Neural cell (in vitro differentiated cells): Measurements from ENCODE around the gene RASGRP3. TPM values are rescaled to one million over a fixed set of nuclear protein-coding genes. Genes with fewer than 3 reads are reported as not detected.

Source experiments
- H2AFZ ChIP-seq: fragments of 200-600, 300-800 bp; sonication (generic), shearing (Covaris generic); 2 replicates; pipeline ENCODE4 v1.6.0; 2014; ENCODE audit warnings: low read depth, mild to moderate bottlenecking, antibody characterized with exemption, low read length, moderate library complexity
- H3F3A ChIP-seq: fragments of 200-600 bp; shearing (Covaris generic); 2 replicates; pipeline ENCODE4 v1.6.1; 2016; ENCODE audit warnings: mild to moderate bottlenecking, moderate library complexity, mixed read lengths, antibody characterized with exemption, low read length; ENCODE audit not compliant: insufficient read depth, poor library complexity, severe bottlenecking
- H3K27ac ChIP-seq: fragments of 200-600, 300-800 bp; sonication (generic), shearing (Covaris generic); 2 replicates; pipeline ENCODE4 v1.5.1; 2014; ENCODE audit warnings: mild to moderate bottlenecking, low read length, moderate library complexity
- H3K27me3 ChIP-seq: fragments of 300-800, 200-600 bp; sonication (generic), shearing (Covaris generic); 2 replicates; pipeline ENCODE4 v1.6.0; 2014; ENCODE audit warnings: mild to moderate bottlenecking, low read depth, low read length, moderate library complexity; ENCODE audit not compliant: insufficient read depth
- H3K36me3 ChIP-seq: fragments of 300-800, 200-600 bp; sonication (generic), shearing (Covaris generic); 2 replicates; pipeline ENCODE4 v1.5.1; 2014; ENCODE audit warnings: mild to moderate bottlenecking, antibody characterized with exemption, low read length, moderate library complexity; ENCODE audit not compliant: insufficient read depth
- H3K4me2 ChIP-seq: fragments of 300-800, 200-600 bp; sonication (generic), shearing (Covaris generic); 2 replicates; pipeline ENCODE4 v1.6.0; 2014; ENCODE audit warnings: mild to moderate bottlenecking, low read length
- H3K4me3 ChIP-seq: fragments of 300-800, 200-600 bp; sonication (generic), shearing (Covaris generic); 2 replicates; pipeline ENCODE4 v1.5.1; 2014; ENCODE audit warnings: mild to moderate bottlenecking, low read length, moderate library complexity
- H3K79me2 ChIP-seq: fragments of 200-600 bp; shearing (Covaris generic); replicated peaks from 2 replicates; pipeline ENCODE4 v1.6.0; 2014; ENCODE audit warnings: mild to moderate bottlenecking, low read length, moderate library complexity; ENCODE audit not compliant: insufficient read depth
- H3K9ac ChIP-seq: fragments of 300-800, 200-600 bp; sonication (generic), shearing (Covaris generic); 2 replicates; pipeline ENCODE4 v1.6.1; 2016; ENCODE audit warnings: mild to moderate bottlenecking, low read length, mixed read lengths
- H3K9me2 ChIP-seq: fragments of 200-600 bp; shearing (Covaris generic); 2 replicates; pipeline ENCODE4 v1.6.1; 2016; ENCODE audit warnings: mild to moderate bottlenecking, low read length, mixed read lengths; ENCODE audit not compliant: insufficient read depth
- H3K9me3 ChIP-seq: fragments of 200-600, 300-800 bp; sonication (generic), shearing (Covaris generic); 2 replicates; pipeline ENCODE4 v1.6.1; 2016; ENCODE audit warnings: mild to moderate bottlenecking, mixed run types, low read length, moderate library complexity, mixed read lengths
- H4K20me1 ChIP-seq: fragments of 200-600 bp; shearing (Covaris generic); 2 replicates; pipeline ENCODE4 v1.6.1; 2016; ENCODE audit warnings: mild to moderate bottlenecking, mixed run types; ENCODE audit not compliant: insufficient read depth
- EP300 ChIP-seq: fragments of 450-650 bp; conservative IDR thresholded peaks from 2 replicates; pipeline ENCODE4 v1.6.1; 2014; ENCODE audit warnings: antibody characterized with exemption, mild to moderate bottlenecking, moderate library complexity; ENCODE audit not compliant: poor library complexity, severe bottlenecking
- EZH2 ChIP-seq: fragments of 200-600, 300-800 bp; shearing (Covaris generic), sonication (generic); IDR thresholded peaks from 2 replicates; pipeline ENCODE4 v1.6.1; 2014; ENCODE audit warnings: antibody characterized with exemption, low read length, borderline replicate concordance, mild to moderate bottlenecking; ENCODE audit not compliant: insufficient read depth, poor library complexity, severe bottlenecking
- MXI1 ChIP-seq: fragments of 450-650 bp; conservative IDR thresholded peaks from 2 replicates; pipeline ENCODE4 v1.6.1; 2014; ENCODE audit warnings: antibody characterized with exemption, mild to moderate bottlenecking; ENCODE audit not compliant: poor library complexity, severe bottlenecking
- POLR2AphosphoS5 ChIP-seq: IDR thresholded peaks from 2 replicates; pipeline ENCODE4 v1.6.1; 2012
- RAD21 ChIP-seq: fragments of 450-650 bp; conservative IDR thresholded peaks from 2 replicates; pipeline ENCODE4 v1.6.1; 2014; ENCODE audit warnings: antibody characterized with exemption, mild to moderate bottlenecking, moderate library complexity
- SMC3 ChIP-seq: fragments of 450-650 bp; conservative IDR thresholded peaks from 2 replicates; pipeline ENCODE4 v1.6.1; 2014; ENCODE audit warnings: antibody characterized with exemption, mild to moderate bottlenecking, moderate library complexity; ENCODE audit not compliant: poor library complexity
- TAF1 ChIP-seq: IDR thresholded peaks from 2 replicates; pipeline ENCODE4 v1.6.1; 2012; ENCODE audit warnings: low read depth
- polyA plus RNA-seq: library from polyadenylated mRNA; depleted of rRNA; stranded (reverse); fragments of >200 nt; gene quantifications from 2 replicates; pipeline ENCODE4 v1.2.3, GENCODE V29; 2014
- TF ChIP-seq, protein P1 (sequence below): IDR thresholded peaks from 2 replicates; pipeline ENCODE4 v1.6.1; 2012; ENCODE audit warnings: borderline replicate concordance
- TF ChIP-seq, protein P2 (sequence below): fragments of 450-650 bp; IDR thresholded peaks from 2 replicates; pipeline ENCODE4 v1.5.1; 2014; ENCODE audit warnings: antibody characterized with exemption, mild to moderate bottlenecking, moderate library complexity; ENCODE audit not compliant: poor library complexity, severe bottlenecking

The RASGRP3 gene
- polyA plus RNA-seq, 1 donor from 2014 or later: 25.3 TPM

DNA sequence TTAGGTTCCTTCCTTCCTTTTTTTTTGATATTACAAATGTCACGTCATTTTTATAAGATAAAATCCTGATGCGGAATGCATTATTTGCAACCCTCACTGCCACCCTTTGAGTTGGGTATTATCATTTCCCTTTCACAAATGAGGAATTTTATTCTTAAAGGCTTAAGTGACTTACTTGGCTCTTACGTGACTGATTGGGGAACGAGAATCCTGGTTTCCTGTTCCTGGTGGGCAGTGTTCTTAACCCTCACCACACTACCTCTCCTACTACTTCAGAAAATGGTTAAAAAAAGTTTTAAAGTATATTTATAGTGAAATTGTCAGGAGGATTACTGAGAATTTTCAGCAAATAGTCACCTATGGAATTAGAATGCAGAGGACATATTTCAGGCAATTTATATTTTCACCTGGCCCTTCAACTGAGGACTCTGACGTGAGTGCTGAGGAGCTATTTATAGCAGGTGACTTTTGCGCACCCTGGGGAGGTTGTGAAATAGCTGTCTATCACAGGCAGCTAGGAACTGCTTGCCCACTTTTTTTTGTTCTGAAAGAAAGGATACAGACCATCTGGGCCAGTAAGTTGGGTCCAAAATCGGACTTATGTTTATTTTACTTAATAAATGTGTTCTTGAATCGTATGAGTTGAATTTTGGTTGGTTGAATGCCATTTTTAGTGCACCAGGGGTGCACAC lies 18.7 kb upstream of the RASGRP3 start:
- Histone ChIP-seq H2AFZ (no peak overlapping the region), H3K9me2 (no peaks in the 10 kb centered on the region), H3K27me3 (no peaks in the 10 kb centered on the region), H3K79me2 (no peaks in the 10 kb centered on the region), H3K9me3 (peaks cover 1% of the 10 kb centered on the region), H3K4me2 (peak overlapping the region; percentile 44), H3F3A (no peaks in the 10 kb centered on the region), H4K20me1 (no peaks in the 10 kb centered on the region), H3K36me3 (no peaks in the 10 kb centered on the region), H3K9ac (peak overlapping the region; percentile 47), H3K27ac (peak overlapping the region; percentile 88), H3K4me3 (peak overlapping the region; percentile 47)
- TF ChIP-seq TAF1 (no peak), MXI1 (no peak), POLR2AphosphoS5 (peak; percentile 48), SMC3 (no peak), EZH2 (no peak), RAD21 (no peak), EP300 (peak; percentile 75)
- TF ChIP-seq, protein P1, sequence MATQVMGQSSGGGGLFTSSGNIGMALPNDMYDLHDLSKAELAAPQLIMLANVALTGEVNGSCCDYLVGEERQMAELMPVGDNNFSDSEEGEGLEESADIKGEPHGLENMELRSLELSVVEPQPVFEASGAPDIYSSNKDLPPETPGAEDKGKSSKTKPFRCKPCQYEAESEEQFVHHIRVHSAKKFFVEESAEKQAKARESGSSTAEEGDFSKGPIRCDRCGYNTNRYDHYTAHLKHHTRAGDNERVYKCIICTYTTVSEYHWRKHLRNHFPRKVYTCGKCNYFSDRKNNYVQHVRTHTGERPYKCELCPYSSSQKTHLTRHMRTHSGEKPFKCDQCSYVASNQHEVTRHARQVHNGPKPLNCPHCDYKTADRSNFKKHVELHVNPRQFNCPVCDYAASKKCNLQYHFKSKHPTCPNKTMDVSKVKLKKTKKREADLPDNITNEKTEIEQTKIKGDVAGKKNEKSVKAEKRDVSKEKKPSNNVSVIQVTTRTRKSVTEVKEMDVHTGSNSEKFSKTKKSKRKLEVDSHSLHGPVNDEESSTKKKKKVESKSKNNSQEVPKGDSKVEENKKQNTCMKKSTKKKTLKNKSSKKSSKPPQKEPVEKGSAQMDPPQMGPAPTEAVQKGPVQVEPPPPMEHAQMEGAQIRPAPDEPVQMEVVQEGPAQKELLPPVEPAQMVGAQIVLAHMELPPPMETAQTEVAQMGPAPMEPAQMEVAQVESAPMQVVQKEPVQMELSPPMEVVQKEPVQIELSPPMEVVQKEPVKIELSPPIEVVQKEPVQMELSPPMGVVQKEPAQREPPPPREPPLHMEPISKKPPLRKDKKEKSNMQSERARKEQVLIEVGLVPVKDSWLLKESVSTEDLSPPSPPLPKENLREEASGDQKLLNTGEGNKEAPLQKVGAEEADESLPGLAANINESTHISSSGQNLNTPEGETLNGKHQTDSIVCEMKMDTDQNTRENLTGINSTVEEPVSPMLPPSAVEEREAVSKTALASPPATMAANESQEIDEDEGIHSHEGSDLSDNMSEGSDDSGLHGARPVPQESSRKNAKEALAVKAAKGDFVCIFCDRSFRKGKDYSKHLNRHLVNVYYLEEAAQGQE: peak; percentile 40
- TF ChIP-seq, protein P2, sequence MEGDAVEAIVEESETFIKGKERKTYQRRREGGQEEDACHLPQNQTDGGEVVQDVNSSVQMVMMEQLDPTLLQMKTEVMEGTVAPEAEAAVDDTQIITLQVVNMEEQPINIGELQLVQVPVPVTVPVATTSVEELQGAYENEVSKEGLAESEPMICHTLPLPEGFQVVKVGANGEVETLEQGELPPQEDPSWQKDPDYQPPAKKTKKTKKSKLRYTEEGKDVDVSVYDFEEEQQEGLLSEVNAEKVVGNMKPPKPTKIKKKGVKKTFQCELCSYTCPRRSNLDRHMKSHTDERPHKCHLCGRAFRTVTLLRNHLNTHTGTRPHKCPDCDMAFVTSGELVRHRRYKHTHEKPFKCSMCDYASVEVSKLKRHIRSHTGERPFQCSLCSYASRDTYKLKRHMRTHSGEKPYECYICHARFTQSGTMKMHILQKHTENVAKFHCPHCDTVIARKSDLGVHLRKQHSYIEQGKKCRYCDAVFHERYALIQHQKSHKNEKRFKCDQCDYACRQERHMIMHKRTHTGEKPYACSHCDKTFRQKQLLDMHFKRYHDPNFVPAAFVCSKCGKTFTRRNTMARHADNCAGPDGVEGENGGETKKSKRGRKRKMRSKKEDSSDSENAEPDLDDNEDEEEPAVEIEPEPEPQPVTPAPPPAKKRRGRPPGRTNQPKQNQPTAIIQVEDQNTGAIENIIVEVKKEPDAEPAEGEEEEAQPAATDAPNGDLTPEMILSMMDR: no peak

DNA sequence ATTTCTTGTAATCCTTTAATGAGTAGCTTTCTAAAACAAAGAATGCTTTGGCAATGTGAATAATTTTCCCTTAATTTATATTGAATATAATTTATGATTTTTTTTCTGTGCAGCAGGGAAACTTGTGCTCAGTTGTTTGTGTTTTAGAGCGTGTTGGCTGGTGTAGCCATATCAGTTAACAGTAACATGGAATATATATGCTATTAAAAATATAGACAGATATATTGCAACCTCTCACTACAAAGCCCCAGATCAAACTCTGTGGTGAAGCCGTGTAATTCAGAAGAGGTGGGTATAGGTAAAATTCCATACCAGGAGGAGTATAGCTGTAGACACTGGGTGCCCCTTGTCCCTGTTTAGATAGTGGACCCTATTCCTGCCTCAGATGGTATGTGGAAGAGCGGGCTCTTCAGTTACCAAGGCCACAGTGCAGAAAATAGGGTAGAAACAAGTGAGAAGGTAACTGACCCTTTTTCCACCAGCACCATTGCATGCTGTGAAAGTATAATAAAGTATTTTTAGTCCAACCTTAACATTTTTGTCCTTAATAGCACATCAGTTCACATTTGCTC lies 18.1 kb upstream of the RASGRP3 start:
- Histone ChIP-seq H2AFZ (peak overlapping the region; percentile 15), H3K9me2 (no peaks in the 10 kb centered on the region), H3K4me3 (peak overlapping the region; percentile 47), H3K27me3 (no peaks in the 10 kb centered on the region), H3K27ac (peak overlapping the region; percentile 88), H3K9me3 (no peaks in the 10 kb centered on the region), H3K36me3 (no peaks in the 10 kb centered on the region), H3K79me2 (no peaks in the 10 kb centered on the region), H3K9ac (peak overlapping the region; percentile 47), H3F3A (no peaks in the 10 kb centered on the region), H4K20me1 (no peaks in the 10 kb centered on the region), H3K4me2 (peak overlapping the region; percentile 44)
- TF ChIP-seq RAD21 (no peak), TAF1 (no peak), MXI1 (no peak), EP300 (no peak), POLR2AphosphoS5 (no peak), SMC3 (no peak)
- TF ChIP-seq, protein P1: no peak
